HG03457 (cell line): ENCODE data around the gene IQGAP3.
A peak's percentile ranks its signal among the peaks of the same experiment; 100 is the strongest.

Experiments used
- ATAC-seq: cut with Tn5 transposase; IDR thresholded peaks from one replicate; pipeline ENCODE4 v1.9.1; 2021; ENCODE audit warnings: moderate number of reproducible peaks; ENCODE audit not compliant: unreplicated experiment

Gene IQGAP3

GRCh38 chr1:156516821-156517220 is 55.5 kb downstream of the IQGAP3 start:
- no peak for ATAC-seq

GRCh38 chr1:156515956-156516355 is 56.4 kb downstream of the IQGAP3 start:
- no peak for ATAC-seq

- no peak for ATAC-seq
These were observed 59.2 kb downstream of the IQGAP3 start for GRCh38 chr1:156513185-156513584.

GRCh38 chr1:156511644-156512043 is 60.7 kb downstream of the IQGAP3 start:
- ATAC-seq, result no peak

DNA sequence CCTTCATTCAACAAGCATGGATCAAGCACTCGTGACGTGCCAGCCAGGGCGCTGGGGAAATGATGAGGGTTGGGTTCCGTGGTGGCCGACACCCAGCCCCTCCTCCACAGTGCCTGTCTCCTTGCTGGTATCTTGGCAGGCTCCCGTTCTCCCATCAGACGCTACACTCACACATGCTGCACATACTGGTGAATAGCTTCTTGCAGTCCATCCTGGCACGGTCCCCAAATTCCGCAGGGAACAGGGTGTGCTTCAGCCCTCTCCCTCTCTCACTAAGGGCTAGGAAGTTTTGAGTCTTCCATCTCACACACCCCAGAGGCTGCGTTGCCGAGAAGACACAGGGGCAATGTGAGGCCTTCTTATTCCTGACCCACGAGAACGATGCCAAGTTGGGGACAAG is 61.7 kb downstream of the IQGAP3 start:
- no peak for ATAC-seq

GRCh38 chr1:156509424-156510034 is 62.8 kb downstream of the IQGAP3 start:
- ATAC-seq, result no peak

GRCh38 chr1:156508955-156509234 is 63.5 kb downstream of the IQGAP3 start:
- ATAC-seq, result no peak

DNA sequence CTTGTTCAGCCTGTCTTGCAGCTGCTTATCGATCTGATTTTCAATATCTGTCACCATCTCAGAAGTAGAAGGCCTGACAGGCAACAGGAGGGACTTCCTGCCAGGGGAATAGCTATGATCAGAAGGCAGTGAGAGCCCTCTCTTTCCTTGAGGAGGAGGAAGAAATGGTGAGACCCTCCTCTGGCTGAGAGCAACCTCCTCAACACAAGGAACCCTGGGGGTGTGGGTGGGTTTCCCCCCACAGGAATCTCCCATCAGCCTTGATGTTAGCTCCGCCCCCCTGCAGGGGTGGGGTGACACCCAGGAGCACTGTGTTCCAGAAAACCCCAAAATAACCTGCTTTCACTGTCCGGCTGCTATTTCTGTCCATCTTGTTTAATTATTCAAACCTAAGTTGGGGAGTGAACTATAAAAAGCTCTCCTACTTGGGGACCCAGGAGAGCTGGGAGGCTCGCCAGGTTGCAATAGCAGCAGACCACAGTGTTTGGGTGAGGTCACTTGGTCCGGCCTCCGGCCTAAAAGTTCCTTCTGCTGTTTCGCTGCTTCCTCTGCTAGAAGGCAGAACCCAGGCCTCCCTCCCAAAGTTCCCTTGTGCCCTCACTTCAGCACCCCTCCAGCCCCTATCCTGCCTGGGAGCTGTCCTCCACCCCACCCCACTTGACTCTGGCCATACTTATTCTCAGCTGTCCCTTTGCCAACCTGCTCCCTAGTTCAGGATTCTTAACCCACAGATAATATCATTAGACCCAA is 64.0 kb downstream of the IQGAP3 start:
- no peak for ATAC-seq

DNA sequence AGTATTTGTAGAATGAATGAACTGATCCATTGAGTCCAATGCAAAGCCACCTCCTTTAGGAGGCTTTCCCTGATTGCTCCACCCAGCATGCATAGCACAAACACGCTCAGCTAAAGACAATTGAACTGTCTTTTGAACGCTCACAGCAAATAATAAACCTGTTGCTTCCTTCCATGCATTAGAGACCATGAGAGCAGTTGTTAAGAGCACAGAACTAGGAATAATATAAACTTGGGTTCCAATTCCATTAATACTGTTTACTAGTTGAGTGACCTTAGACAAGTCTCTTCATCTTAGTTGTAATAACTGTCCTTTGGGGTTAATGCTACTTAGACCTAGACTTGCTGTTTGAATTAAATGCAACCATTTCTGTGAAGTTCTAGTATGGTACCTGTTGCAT is 65.9 kb downstream of the IQGAP3 start:
- no peak for ATAC-seq

- ATAC-seq, result no peak
These were observed 66.6 kb downstream of the IQGAP3 start for GRCh38 chr1:156505679-156506298.

DNA sequence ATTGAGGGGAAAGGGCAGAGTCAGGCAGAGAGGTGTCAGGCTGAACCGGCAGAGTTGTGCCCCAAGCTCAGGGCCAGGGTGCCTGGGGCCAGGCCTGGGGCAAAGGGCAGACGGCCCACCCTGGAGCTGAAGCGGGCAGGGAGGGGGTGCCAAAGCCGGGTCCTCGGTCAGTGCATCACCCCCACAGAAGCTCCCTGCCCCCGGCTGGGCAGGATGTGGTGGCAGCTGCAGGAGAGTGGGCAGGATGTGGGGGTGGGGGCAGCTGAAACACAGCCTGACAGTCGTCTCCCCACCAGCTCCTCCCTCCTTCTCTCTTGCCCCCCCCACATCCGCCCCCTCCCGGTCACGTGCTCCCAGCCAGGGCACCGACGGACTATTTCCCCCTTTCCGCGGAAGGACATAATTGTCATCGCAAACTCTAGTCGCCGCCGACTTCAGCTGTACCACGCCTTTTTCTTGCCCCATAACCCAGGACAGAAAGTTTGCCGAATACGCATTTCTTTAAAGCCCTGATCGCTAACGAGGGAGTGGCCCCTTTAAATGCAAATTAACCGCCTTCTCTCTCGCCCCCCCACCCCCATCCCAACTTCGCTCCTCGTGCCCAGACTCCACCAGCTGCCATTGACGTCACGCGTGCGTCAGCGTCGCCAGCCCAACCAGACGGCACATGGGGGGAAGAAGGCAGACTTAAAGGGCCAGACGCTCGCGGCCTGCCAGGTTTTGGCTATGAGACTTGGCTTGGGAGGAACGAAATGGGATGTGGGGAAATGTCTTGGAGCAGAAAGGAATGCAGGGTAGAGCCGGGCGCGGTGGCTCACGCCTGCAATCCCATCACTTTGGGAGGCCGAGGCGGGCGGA is 67.3 kb downstream of the IQGAP3 start:
- peak; percentile 33 for ATAC-seq

DNA sequence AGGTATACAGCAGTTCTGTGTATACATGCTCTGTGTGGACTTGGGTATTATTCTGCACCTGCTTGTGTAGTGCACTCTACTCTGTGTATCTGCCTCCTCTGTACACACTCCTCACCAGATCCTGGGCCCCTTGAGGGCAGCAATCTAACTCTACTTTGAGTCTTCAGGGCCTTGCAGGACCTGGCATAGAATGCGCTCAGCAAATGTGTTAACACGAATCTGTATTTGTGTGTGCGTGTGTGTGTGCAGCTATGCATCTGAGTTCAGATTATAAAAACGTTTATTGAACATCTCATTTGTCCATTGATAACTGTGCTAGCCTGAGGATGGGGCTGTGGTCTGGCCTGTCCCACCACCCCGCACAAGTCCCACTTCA is 67.9 kb downstream of the IQGAP3 start:
- ATAC-seq, result no peak

GRCh38 chr1:156503698-156504437 is 68.5 kb downstream of the IQGAP3 start:
- no peak for ATAC-seq

GRCh38 chr1:156502894-156503697 is 69.3 kb downstream of the IQGAP3 start:
- ATAC-seq, result no peak

GRCh38 chr1:156502391-156502893 is 69.9 kb downstream of the IQGAP3 start:
- ATAC-seq, result no peak

- peak; percentile 38 for ATAC-seq
These were observed 71.4 kb downstream of the IQGAP3 start for GRCh38 chr1:156500793-156501506.

DNA sequence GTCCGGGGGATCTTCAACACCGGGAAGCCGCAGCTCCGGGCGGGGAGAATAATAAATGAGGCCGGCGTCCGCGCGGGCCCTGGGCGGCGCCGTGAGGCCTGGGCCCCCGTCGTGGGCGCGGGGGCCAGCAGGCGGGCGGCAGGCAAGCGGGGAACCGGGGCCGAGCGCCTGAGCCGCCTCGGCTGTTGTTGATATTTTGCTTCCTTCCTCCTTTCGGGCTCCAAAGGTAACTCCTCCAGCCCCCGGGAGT is 71.9 kb downstream of the IQGAP3 start, which contains the start of gene MEF2D:
Gene MEF2D, minus strand, starts transcription at position 233 of the 250 bp plus-strand sequence. CDS start 17,483 bp downstream, outside the sequence.
- ATAC-seq, result no peak

- no peak for ATAC-seq
These were observed 72.4 kb downstream of the IQGAP3 start for GRCh38 chr1:156499842-156500542.
